Measurements from ENCODE around the gene KAT6B.

KAT6B gene

GRCh38 chr10:75072727-75073126, 246.3 kb downstream of the KAT6B start:
- no peak for DNase-seq (ENCODE audit: low read depth)

DNA sequence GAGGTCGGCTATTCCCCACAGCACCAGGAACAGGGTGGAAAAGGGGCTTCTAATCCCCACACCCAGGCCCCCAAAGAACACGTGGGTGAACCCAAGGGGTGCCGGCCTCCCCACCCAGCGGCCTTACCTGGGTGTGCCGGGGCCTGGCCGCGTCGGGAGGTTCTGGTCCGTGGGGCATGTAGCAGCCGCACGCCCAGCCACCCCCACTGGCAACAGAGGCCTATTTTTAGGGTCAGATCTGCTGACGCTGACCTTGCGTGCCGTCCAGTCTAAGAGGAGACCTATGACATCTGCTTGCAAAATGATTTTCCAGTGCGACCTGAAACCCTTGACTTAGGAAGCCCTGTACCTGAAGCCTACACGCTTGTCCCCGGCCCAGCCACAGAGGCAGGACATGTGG, 247.0 kb downstream of the KAT6B start:
- DNase-seq (ENCODE audit: low read depth), result no peak

GRCh38 chr10:75074711-75075445, 248.5 kb downstream of the KAT6B start:
- DNase-seq (ENCODE audit: low read depth), result no peak

GRCh38 chr10:75076348-75076747, 249.9 kb downstream of the KAT6B start:
- no peak for DNase-seq (ENCODE audit: low read depth)

GRCh38 chr10:75079436-75080083, 253.2 kb downstream of the KAT6B start:
- no peak for DNase-seq (ENCODE audit: low read depth)

- DNase-seq (ENCODE audit: low read depth), result no peak
Measured at GRCh38 chr10:75080554-75080953, 254.2 kb downstream of the KAT6B start.

GRCh38 chr10:75081379-75081778, 255.0 kb downstream of the KAT6B start:
- no peak for DNase-seq (ENCODE audit: low read depth)

All from GM04503 (cell line).